GM21528 (cell line): ENCODE measurements around the gene TSHZ1.
"Not testable (repeated sequence)": the region's sequence is repeated elsewhere in the genome, so short reads cannot be mapped to it uniquely, and the experiment has no call there.

Source experiments
- ATAC-seq: cut with Tn5 transposase; IDR thresholded peaks from one replicate; pipeline ENCODE4 v1.9.1; 2021; ENCODE audit warnings: mild to moderate bottlenecking, moderate library complexity; ENCODE audit not compliant: unreplicated experiment, low FRiP score

The TSHZ1 gene

DNA sequence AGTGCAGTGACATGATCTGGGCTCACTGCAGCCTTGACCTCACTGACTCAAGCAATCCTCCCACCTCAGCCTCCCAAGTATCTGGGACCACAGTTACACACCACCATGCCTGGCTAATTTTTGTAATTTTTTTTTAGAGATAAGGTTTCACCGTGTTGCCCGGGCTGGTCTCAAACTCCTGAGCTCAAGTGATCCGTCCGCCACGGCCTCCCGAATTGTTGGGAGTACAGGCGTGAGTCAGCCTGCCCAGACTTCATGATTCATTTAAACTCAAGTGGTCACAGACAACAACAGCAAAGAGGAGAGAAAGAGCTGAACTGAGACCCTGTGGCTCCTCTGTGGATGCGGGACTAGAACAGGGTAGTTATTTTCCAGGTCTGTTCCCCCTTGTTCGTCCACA, 83.0 kb downstream of the TSHZ1 start:
- ATAC-seq, result no peak

DNA sequence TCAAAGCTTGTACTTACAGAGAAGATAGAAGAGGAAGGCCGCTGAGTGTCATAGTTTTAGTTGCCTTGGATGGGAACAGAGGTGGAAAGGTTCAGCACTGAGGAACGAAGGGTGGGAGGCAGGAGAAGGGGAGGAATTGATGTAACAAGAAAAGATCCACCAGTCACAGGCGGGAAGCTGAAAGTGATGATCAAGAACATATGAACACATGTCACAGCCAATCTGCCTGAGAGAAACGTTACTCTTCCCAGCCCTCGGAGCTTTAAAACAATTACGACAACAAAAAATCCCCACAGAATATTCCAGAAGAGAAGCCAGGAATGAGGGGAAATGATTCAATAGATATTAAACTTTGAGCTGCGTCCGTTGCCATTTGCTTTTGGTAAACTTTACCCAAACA, 87.1 kb downstream of the TSHZ1 start:
- no peak for ATAC-seq

DNA sequence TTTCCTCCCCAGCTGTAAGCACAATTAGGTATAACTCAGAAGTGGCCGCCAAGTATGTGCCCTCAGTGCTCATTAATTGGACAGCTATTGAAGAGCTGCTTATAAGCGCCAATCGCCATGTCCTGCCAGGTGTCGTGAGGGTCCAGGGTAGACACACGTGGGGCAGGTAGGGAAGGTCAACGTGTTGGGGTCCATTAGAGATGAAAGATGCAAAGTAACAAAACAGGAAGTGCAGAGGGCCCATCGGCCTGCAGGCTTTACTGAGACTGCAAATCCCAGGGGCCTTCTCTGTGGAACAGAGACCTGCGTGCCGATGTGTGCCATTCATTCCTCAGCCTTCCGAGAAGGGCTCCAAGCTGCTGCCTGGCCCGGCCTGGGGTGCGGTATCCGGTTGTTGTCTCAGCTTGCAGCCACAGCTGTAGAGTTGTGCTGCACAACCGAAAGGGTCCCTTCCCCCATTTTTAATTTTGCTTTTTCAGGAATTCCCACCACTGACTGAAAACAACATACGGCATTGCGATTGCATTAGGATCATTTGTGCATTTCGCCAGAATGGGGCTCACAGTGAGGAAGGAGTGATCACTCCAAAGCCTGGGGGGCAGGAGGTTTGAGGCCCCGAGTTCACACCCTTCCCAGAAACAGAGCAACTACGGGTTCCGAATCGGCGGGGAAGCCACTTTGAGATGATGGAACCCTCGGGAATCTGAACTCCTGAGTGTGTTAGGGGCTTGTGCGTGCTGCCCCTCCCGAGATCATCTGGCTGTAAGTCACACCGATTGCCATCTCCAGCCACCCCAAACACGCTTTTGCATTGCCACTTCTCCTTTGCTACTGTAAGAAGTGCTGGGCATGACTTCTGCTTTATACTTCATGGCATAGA, 94.3 kb downstream of the TSHZ1 start:
- ATAC-seq, result no peak

DNA sequence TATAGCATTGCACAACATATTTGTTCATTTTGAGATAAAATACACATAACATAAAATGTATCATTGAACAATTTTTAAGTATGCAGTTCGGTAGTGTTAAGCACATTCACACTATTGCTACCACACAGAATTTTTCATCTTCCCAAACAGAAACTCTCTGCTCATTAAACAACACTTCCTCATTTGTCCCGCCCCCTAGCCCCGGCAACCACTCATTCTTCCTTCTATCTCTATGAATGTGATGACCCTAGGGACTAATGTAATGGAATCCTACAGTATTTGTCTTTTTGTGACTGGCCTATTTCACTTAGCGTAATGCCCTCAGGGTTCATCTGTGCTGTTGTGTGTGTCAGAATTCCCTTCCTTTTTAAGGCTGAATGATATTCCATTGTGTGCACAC, 95.4 kb downstream of the TSHZ1 start:
- no peak for ATAC-seq

DNA sequence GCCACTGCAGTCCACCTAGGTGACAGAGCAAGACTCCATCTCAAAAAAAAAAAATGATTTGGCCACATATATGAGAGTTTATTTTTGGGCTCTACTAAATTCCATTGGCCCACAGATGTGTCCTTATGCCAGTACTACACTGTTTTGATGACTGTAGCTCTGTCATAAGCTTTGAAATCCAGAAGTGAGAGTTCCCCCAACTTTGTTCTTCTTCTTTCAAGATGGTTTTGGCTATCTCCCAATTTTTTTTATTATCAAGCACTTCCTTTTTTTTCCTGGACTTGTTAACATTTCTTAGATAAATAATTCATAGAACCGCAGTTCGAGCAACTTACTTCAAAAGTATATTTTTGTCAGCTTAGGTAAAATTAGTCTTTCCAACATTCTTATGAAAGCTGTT, 96.9 kb downstream of the TSHZ1 start:
- no peak for ATAC-seq

DNA sequence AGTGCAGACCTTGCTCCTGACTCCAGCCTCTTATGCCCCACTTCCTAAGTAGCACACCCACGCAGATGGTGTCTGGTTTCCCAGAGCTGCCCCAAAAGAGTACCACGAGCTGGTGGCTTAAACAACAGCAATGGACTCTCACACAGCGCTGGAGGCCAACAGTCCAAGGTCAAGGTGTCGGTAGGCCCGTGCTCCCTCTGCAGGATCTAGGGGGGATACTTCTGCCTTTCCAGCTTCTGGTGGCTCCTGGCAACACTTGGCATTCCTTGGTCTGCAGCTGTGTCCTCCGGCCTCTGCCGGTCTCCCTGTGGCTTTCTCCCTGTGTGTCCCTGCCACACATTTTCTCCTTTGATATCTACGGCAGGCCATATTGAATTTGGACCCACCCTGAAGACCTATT, 99.0 kb downstream of the TSHZ1 start:
- ATAC-seq, result no peak

DNA sequence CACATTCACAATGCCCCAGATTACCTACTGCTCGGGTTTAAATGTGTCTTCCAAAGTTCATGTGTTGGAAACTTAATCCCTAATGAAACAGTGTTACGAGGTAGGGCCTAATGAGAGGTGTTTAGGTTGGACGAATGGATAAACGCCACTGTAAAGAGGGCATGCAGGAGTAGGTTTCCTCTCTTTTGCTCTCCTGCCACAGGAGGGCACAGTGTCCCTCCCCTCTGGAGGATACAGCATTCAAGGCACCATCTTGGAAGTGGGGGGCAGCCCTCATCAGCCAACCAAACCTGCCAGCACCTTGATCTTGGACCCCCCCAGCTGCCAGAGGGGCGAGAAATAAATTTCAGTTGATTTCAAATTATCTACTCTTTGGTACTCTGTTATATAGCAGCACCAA, 103.5 kb downstream of the TSHZ1 start:
- ATAC-seq, result no peak

DNA sequence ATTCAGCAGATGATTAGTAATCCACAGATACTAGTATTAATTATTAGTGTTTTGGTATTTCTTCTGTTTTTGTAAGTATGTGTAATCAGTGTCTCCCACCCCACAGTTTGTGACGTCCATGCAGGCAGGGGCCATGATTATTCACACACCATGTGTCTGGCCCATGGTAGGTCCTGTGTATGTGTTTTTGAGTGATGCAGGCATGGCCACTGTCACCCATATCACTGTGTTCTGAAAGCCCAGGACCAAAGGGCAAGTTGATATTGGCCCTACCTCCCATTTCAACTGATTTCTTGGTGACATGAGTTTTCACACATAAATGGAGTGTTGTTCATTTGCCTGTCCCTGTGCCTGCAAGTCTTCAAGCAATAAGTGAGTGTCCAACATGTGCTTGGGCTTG, 104.0 kb downstream of the TSHZ1 start:
- ATAC-seq, result no peak

DNA sequence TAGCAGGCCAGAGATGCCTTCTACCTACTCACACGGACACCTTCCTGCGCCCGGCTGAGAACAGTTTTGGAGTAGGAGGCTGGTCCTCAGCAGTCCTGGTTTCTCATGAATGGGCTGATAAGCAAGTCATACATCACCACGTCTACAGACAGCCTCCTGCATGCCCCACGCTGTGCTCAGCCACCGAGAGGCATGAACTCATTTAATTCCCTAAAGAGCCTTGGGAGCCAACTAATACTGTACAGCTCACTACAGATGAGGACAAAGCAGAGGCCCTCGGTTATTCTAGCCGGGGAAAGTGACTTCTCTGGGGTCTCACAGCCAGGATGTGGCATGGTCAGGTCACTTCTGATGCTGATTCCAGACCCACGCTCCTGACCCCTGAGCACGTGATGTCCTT, 105.6 kb downstream of the TSHZ1 start:
- ATAC-seq, result no peak

DNA sequence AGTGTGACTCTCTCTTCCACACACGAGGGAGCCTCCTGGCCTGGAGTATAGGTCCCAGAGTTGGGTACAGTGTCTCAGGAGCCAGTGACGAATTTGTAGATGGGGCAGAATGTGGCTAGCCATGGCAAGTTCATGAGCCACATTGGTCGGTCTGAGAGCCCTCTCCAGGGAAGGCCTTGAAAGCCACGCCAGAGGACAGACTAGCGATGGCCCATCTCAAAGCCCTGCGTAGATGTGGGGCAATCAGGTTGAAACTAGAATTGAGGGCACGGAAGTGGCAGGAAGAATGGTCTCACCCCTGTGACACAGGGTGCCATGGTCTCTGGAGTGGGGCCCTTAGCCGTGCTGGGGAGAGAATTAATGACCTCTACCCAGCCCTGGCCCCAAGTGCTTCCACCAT, 106.2 kb downstream of the TSHZ1 start:
- no peak for ATAC-seq

DNA sequence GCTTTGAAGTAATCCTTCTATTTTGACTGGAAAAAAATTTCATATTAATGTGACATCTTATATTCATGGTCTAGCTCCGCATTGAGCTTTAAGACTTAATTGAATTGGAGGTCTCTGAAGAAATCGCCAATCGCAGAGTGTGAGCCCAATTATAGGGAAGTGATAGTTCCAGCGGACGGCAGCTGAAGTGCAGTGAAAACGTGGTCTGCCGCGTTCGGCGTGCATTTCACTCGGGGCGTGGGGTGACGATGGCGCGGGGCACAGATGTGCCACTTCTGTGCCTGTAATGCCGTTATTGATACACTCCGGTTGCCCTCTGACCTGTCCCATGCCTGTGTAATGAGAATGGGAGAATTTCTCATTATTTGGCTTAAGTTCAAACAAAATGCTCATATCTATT, 106.7 kb downstream of the TSHZ1 start:
- ATAC-seq, result no peak

DNA sequence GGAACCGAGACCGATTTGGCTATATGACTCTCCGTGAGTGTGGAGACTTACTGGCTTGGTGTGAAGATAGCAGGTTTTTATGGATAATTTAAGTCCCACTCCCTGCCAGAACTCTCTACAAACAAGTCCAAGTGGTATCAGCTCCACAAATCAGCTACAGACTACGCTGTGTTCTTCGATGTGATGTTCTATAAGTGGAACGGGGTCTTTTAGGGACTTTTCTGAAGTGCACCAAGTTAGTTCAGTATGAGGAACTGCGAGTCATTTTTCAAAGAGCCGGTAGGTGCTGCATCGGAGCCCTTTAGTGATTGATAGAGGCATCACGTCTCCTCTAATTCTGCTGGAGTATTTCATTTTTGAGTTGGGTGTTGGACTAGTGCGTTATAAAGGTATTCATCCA, 107.1 kb downstream of the TSHZ1 start:
- ATAC-seq, result no peak

DNA sequence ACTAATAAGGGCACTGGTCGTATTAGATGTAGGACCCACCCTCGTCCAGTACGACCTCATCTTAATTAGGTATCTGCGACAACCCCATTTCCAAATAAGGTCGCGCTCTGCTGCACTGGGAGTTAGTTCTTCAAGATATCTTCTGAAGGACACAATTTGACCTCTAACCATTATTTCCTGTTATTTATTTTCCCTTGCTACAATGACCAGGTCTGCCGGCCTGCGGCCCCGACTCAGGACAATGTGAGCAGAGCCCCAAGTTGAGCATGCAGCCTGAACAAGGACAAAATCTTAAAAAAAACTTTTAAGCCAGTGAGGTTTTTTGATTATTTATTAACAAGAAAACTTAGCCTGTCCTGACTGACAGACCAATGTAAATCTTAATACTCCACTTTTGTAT, 109.3 kb downstream of the TSHZ1 start:
- no peak for ATAC-seq

DNA sequence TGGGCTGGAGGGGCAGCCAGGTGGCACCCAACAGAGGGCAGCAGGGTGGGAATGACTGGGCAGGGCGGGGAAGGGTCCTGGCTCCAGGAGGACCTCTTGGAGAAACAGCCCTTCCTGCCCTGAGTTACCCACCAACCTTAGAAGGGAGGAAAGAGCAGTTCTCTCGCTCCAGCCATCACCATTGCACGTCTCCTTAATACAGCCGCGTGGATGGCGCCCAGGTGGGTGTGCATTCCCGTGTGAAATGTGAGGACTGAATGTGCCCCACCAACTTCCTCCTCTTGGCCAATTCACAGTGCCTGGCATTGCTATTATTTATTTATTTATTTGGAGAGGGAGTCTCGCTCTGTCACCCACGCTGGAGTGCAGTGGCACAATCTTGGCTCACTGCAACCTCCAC, 109.9 kb downstream of the TSHZ1 start:
- ATAC-seq, result no peak

DNA sequence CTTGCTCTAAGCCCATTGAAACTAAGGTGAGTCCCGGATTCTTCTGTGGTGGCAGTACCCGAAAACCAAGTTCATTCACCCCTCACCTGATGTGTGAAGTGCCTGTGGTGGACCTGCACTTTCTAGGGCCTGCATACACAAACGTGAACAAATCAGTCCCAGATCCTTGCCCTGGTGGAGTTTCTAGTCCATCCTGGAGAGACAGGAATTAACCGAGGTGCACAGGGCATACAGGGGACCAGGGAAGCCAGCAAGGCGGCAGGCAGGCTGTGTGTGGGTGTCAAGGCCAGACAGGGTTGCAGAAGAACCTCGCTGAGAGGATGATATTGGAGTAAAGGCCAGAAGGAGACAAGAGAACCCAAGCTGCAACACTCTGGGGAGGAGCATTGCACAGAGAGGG, 110.8 kb downstream of the TSHZ1 start:
- no peak for ATAC-seq

DNA sequence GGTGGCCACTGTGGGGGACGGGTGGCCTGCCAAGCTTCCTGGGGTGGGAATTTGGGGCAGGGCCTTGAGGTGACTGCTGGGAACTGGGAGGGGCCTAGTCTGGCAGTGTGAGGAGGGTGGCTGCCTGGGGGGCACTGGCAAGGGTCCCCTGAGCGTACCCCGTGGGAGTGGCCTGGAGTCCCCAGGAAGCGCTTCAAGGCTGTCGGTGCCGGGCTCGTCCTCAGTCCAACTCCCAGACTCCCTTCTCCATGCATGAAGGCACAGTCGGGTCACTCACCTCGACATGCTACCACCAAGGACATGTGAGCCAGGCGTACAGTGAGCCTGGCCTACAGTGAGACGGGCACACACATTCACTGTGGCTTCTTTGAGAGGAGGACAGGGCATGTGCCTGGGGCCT, 111.6 kb downstream of the TSHZ1 start:
- ATAC-seq, result no peak

DNA sequence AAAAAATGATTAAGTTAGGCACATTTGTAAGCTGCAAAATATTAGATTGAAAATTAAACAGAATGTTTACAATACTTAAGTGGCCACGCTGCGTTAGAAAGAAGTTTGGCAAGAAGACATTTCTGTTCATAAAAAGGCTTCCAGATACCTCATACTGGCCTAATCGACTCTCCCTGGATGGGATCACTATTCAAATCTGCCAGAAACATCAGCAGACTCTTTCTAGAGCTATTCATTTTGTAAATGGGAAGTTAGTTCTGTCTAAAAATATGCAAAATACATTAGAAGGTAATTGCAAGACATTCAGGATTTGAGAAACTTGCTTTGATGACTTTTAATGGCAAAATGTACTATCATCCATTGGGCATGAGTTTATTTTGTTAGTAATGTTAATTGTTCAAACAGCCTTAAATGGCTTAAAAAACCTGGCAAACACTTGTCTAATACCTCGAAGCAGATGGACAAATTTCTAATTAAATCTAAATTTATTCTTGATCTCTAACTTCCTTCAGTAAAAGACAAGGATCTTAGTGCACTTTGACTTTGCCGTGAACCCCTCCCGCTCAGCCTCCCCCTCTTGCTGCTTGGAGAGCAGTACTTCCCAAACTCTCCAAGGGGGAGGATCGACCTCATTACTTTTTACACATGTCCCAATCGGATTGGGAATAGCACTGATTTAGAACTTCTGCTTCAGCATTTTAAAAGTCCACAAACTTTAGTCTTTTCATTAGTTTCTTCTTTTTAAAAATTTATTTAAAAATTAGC, 113.4 kb downstream of the TSHZ1 start:
- no peak for ATAC-seq

DNA sequence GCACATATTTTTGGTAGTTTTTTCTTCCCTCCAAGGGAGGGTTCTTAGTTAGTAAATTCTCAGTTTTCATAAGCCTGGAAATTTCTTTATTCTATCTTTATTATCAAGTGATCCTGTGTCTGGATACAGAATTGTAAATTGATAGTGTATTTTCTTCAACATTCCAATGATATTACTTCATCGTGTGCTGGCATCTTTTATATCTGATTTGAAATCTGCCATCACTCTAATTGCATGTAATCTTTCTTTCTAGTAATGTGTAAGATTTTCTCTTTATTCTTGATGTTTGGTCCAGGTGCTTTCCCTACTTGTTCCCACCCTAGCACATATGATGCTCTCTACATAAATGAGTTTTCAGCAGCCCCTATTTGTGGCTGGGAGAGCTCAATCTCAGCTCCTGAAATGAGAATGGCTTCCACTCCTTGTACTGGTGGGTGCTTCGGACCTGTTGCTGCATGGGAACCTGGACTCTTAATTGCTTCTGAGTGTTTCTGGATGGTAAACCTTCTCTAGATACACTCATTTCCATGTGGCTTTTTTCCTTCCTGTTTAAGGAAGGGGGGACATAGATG, 114.2 kb downstream of the TSHZ1 start:
- no peak for ATAC-seq

DNA sequence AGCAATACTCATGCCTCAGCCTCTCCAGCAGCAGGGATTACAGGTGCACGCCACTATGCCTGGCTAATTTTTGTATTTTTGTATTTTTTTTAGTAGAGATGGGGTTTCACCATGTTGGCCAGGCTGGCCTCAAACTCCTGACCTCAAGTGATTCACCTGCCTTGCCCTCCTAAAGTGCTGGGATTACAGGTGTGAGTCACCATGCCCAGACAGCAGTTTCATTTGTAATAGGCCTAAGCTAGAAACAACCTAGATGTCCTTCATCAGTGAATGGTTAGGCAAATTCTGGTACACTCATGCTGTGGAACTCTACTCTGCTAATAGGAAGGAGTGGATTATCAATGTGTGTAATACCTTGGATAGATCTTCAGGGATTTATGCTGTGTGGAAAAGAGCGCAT, 119.2 kb downstream of the TSHZ1 start:
- not testable (repeated sequence) for ATAC-seq

DNA sequence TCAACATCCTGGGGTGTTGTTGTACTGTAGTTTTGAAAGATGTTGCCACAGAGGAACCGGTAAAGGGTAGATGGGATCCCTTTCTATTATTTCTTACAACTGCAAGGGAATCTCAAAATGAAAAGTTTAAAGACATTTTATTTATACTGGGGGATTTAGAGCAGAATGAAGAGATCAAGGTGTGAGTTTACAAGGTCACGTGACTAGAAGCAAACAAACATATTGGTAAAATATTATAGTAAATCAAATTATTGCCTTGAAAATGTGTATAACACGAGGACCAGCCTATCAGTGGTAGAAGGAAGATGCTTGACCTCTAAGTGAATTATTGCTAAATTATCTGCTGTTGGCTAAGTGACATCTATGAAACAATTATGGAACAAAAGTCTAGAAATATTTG, 119.7 kb downstream of the TSHZ1 start:
- no peak for ATAC-seq

DNA sequence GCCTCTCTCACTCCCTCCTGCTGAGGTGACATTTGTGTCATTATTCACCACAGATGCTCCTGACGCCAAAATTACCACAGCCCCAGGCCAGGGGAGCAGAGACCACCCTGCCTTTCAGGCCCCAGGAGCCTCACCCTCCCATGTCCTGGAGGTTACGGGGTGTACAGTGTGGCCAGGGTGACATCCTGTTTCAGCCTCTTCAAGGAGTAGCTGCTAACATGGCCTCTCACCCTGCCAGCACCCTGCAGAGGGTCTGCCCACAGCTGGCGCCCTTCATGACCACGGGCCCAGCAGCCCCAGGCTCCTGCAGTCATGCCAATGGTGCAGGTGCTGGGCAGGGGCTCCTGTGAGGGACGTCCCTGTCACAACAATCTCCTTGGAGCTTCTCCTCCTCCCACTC, 124.3 kb downstream of the TSHZ1 start:
- no peak for ATAC-seq

DNA sequence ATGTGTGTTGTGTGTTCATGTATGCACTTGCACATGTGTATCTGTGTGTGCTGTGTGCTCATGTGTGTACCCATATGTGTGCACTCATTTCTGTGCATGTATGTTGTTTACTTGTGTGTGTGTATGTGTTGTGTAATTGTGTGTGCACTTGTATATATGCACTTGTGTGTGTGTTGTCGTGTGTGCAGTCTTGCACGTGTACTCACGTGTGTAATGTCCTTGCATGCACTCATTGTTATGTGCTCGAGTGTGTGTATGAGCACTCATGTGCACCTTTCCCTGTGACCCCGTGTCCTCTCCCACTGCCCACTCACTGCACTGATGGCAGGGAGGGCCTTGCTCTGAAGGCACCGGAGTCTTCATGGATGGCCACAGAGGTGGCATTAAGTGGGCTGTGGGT, 124.9 kb downstream of the TSHZ1 start:
- no peak for ATAC-seq
